NCI-H2227 treated with DMSO at 0.1 percent for 48 hours (cell line): ENCODE data around the gene GPBAR1.
A peak's percentile ranks its signal among the peaks of the same experiment; 100 is the strongest.

Source experiments
- DNase-seq: peaks from one replicate; lab custom pipeline; 2025; lab: John Stamatoyannopoulos, UW

GPBAR1 gene

GRCh38 chr2:218244665-218245064 lies 16.1 kb upstream of the GPBAR1 start:
- no peak for DNase-seq

- no peak for DNase-seq
Measured at GRCh38 chr2:218245214-218245613, 15.6 kb upstream of the GPBAR1 start.

GRCh38 chr2:218249691-218250090 lies 11.1 kb upstream of the GPBAR1 start:
- DNase-seq = no peak

- DNase-seq = no peak
Measured at GRCh38 chr2:218252509-218253231, 8.1 kb upstream of the GPBAR1 start.

- DNase-seq = no peak
Measured at GRCh38 chr2:218253232-218253625, 7.6 kb upstream of the GPBAR1 start.

- no peak for DNase-seq
Measured at GRCh38 chr2:218255446-218255845, 5.4 kb upstream of the GPBAR1 start.

- DNase-seq = no peak
Measured at GRCh38 chr2:218256612-218257350, 4.0 kb upstream of the GPBAR1 start.

- no peak for DNase-seq
Measured at GRCh38 chr2:218257390-218257981, 3.3 kb upstream of the GPBAR1 start.

GRCh38 chr2:218259099-218259961 lies 1.5 kb upstream of the GPBAR1 start:
- DNase-seq = peak; percentile 20

GRCh38 chr2:218260166-218260565 lies 649 bp upstream of the GPBAR1 start:
- DNase-seq = no peak

- no peak for DNase-seq
Measured at GRCh38 chr2:218261423-218262236, 815 bp downstream of the GPBAR1 start.

GRCh38 chr2:218262237-218262600 lies 1.4 kb downstream of the GPBAR1 start:
- DNase-seq = no peak

GRCh38 chr2:218262631-218263586 lies 2.1 kb downstream of the GPBAR1 start:
- DNase-seq = no peak

- no peak for DNase-seq
Measured at GRCh38 chr2:218263817-218264641, 3.2 kb downstream of the GPBAR1 start.

- DNase-seq = no peak
Measured at GRCh38 chr2:218264773-218265561, 4.2 kb downstream of the GPBAR1 start.

GRCh38 chr2:218265626-218266025 lies 4.8 kb downstream of the GPBAR1 start:
- no peak for DNase-seq

GRCh38 chr2:218266316-218266979 lies 5.6 kb downstream of the GPBAR1 start:
- DNase-seq = no peak

GRCh38 chr2:218267259-218267658 lies 6.4 kb downstream of the GPBAR1 start:
- no peak for DNase-seq
